ENCODE measurements around the gene BMP6.
"Not testable (repeated sequence)": the region's sequence is repeated elsewhere in the genome, so short reads cannot be mapped to it uniquely, and the experiment has no call there.

The BMP6 gene

DNA sequence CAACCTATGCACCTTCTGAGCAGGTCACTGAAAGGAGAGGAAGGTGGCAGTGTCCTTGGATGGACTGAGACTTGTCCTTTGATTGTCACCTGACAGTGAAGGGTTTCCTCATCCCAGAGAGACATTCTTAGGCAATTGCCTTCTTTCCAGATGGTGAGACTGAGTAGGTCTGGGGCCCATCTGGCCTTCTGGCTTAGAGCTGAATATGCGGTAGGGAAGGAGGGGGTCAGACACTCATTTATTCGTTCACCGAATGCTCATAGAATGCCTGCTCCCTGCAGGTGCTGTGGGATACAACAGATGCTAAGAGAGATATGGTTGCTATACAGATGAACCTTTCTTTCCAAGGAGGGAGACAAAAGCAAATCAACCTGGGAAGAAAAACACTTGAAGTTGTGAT, 76.8 kb downstream of the BMP6 start:
- DNase-seq = no peak

DNA sequence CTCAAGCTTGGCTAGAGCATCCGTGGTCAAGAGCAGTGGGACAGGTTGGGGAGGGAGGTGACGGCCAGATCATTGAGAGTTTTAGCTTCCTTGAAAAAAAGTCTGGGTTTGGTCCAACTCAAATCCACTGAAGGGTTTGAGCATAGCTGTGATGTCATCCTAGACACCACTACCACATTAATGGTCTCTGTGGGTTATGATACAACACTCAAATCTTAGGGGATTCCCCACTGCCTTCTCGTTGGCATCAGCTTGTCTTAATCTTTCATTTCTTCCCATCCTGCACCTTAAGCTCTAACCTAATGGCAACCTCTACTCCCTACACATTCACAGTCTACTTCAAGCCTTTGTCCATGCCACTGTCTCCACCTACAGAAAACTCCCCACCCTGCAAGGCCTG, 77.3 kb downstream of the BMP6 start:
- DNase-seq = no peak

DNA sequence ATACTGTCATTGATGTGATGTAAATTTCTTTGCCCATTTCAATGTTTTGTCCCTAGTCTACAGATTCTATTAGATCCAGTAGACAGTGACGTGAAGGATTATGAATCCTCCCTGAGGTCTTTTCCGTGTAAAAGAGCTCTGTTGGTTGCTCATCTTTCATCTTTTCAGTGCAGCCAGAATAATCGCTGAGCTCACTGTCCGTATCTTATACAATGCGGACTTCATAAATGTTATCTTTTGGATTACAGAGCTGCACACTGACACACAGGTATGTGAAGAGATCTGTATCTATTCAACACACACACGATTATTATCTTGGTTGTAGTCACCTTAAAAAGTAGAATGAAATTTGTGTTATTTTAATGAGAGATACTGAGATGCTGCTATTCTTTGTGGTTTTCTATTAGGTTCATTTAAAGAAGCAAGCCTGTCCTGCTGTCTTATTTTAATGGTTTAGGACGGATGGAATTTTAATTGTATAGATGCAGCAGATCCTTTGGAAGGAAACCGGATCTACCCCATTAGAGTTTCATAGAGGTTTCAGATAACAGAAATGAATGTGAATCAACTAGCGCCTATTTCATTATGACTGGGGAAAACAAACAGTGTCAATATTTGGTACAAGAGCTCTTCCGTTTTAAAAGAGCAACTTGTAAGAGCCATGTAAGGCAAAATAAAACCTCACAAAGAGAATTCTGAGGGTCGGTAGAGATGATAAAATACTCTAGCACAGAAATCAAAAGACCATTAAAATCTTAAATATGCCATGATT, 79.4 kb downstream of the BMP6 start:
- no peak for DNase-seq

DNA sequence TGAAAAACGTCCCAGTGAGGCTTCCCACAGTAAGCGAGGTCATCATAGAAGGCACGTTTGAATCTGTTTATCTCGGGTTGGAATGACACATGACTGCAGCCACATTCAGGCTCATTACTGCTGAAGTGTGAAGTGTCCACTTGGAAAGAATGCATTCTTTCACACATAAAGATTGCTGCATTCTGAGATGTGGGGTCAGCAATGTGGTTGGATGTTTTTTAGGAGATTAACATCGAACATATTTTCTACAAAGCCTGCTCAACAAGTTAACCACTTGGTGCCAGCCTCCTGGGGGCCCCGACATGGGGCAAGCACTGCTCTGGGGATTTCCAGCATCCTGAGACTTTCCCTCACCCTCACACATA, 79.9 kb downstream of the BMP6 start:
- no peak for DNase-seq

DNA sequence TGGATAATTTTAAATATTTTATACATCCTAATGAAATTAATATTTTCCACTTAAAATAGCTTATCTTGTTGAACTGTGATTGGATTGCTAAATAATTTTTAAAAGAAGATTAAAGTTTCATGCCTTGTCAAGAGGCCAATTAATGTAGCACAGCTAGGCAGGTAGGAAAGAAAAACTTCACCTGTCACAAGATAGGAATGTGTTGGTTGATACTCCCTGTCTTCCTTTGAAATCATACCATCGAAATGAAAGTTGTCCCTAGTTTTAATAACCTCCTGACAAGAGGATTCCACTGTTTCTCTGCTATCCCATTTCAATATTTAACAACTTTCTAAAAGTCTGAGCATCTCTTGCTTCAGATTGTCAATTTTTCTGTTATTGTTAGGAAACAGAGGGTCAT, 80.8 kb downstream of the BMP6 start:
- DNase-seq = no peak

DNA sequence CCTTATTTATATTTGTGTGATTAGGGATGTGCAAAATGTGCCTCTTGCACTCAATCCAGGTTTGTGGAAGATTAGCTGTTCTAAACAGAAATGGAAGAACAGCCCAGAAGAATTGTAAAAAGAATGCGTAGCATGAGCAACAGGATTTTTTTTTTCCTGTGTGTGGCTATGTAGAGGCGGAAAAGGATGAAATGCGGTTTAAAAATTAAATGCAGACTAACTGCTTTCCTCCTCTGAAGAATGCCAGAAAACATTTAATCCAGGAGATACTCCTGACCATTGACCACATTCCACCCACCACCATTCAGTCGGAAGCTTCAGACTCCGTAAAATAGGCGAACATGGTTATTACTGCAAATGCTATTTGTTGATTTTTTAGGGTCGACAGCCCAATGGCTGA, 83.4 kb downstream of the BMP6 start:
- DNase-seq = no peak

DNA sequence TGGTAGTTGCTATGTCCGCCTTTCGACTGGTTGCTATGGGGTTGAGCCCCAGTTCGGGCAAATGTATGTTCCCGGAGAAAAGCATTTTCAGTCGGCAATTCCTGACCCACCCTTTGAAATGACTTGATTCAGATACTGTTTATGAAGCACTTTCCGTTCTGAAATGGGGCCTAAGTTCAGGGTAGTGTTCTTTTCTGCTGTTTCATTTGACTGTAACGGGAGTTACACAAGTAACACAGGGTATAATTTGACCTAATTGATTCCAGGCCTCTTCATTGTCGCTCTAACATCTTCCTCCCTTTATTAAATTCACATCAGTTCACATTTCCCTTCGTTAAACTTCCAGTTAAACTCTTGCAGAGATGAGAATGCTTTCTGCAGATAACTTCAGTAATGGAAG, 85.5 kb downstream of the BMP6 start:
- DNase-seq = no peak

DNA sequence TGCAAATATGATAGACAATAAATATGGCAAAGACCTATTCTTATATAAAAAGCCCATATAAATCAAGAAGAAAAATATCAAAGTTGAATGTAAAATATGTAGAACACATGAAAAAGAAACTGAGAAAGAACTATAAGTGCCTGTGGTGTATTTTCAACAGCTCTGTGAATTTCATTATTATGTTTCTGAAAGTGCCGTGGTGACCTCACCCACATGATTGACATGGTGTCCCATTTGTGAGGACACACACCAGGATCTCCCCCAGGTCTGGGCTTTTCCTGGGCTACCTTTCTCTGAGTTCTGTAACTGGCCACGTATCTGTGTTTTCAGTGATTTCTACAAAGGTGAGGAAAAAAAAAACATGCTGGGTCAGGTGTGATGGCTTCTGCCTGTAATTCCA, 86.7 kb downstream of the BMP6 start:
- DNase-seq = no peak

DNA sequence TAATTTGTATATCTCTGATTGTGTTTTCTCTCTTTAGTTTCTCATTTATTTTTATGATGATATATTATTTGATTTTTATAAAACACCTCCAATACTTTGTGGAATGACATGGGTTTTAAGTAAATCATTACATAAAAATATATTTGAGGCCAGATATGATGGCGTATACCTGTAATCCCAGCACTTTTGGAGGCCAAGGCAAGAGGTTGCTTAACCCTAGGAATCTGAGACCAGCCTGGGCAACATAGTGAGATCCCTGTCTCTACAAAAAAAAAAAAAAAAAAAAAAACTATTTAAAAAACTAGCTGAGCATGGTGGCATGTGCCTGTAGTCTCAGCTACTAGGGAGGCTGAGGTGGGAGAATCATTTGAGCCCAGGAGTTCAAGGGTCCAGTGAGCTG, 87.3 kb downstream of the BMP6 start:
- DNase-seq = no peak

DNA sequence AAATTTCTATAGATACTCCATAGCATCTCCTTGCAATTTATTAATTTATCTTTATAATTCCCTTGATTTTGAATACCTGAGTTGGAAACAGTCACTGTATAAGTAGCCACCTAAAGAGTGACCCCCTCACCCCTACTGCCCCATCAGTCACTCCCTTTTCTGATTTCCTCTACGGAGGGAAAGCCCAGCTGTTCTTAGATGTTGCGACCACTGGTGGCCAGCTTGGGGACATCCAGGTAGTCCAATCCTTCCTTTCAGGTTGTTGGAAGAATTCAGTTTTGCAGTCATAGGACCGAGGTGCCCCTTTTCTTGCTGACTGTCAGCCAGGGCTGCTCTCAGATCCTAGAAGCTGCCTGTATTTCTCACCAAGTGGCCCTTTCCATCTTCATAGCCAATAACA, 87.8 kb downstream of the BMP6 start:
- DNase-seq = no peak

DNA sequence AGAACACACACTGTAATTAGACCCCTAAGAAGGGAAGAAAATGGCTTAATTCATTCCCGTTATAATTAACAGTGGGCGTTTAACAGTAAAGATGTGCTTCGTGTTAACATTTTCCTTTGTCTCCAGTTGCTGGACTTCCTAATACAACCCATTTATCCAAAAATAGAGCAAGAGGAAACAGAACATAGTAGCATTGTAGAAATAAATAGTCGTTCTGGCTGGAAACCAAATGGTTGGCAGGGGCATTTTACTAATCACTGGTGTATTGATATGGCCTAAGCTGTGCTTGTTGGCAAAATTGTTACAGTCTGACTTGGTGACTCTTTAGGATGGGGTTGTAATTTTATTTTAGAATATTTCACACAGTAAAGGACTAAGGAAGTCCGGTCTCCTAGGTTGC, 89.8 kb downstream of the BMP6 start:
- no peak for DNase-seq

DNA sequence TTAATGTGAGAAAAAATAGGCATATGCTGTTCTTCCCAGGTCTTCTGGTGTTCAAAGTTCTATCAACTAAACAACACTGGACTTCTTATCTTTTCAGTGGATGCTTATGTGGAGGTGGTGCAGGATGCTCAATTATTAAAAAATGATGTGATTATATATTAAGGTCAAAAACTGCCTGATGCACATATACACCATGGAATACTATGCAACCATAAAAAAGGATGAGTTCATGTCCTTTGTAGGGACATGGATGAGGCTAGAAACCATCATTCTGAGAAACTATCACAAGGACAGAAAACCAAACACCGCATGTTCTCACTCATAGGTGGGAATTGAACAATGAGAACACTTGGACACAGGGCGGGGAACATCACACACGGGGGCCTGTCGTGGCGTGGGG, 91.3 kb downstream of the BMP6 start:
- DNase-seq = not testable (repeated sequence)

DNA sequence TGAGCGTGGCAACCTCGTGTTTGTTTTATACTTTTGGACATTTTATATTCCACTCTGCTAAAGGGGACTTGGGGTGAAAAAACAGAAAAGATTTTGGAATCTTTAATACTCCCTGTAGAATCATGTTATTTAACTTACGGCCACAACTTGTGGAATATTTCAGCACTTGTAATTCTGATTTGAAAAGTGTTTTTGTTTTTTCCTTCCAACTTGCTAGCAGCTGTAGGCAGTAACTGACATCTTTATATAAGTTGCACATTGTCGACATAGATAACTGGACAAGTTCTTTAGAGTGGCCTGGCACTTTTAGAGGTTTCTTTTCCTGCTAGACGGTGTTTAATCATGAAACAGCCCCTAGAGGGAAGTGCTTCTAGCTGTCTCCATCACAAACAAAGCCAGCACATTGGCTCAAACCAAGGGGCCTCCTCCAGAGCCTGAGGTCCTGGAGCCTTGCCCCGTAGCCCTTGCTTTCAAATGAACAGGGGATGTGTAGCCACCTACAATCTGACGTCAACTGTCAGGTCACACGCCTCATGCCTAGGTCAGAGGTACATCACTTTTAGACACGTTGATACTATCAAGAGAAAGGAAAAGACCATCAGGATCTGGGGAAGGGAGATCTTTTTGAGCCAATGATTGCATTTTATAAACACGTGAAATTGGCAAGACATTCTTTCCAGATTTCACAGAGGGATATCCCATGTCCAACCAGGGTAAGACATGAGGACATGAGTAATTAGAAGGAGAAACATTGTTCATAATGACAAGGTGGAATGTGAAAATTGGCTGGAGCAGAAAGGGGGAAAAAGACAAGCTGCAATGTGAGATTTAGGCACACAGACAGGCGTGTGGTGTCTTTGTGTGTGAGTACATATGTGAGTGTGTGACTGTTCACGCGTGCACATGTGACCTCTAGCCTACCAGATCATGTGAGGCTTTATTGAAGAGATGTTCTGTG, 92.6 kb downstream of the BMP6 start:
- DNase-seq = no peak

DNA sequence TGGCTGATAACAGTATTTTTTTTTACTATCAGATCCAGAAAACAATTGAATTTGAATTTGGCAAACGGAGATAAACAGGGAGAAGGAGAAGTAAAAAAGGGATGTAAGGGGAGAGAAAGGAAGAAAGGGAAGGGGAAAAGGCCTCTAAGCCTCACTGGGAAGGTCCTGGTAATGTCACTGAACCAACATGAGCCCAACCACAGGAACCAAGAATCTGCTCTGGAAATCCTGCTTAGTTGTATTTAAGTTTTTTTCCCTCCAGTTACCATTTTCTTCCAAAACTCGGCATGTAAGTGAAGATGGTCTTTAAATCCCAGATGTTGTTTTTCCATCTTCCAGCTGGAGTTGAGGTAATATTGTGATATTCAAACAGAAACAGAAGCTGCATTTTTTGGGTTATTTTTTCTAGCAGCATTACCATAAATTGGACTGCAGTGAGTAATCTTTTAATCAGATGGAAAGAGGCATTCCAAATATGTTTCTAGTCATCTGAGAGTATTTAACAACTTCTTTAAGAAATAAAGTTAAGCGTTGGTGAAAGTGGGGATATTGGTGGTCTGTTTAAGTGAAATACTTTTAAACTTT, 93.6 kb downstream of the BMP6 start:
- DNase-seq = no peak

DNA sequence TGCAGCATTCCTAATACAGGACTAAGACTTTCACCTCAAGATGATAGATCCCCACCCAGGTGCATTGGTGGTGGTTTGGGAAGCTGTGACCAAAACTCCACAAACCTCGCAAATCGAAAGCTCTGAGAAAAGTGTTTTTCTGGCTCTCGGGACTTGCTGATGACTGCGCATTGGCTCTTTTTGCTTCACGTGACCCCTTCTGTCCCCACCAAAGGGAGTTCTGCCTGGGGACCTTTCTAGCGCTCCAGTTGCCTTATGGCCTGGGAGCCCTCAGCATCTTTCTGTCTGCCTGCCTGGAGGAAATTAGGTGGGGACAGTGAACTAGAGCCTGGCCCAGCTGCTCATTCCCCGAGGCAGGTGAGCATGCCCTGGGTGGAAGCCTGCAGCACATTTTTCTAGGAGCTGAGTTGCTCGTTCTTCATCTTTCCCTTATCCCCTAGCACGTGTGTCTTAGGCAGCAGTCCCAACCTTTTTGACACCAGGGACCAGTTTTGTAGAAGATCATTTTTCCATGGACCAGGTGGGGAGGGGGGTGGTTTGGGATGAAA, 94.5 kb downstream of the BMP6 start:
- no peak for DNase-seq

DNA sequence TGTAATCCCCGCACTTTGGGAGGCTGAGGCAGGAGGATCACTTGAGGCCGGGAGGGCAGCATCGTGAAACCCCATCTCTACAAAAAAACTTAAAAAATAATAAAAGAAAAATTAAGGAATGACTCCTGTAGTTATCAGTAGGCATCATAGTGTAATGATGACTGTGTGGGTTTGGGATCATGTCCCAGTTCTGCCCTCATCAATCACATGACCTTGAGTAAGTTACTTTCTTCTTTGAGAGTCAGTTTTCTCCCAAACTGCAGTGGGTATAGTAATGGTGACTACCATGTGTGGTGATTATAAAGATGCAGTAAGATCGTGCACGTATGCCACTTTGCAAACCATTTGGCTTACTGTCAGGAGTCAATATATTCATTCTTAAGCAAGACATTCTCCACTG, 95.5 kb downstream of the BMP6 start:
- DNase-seq = no peak

DNA sequence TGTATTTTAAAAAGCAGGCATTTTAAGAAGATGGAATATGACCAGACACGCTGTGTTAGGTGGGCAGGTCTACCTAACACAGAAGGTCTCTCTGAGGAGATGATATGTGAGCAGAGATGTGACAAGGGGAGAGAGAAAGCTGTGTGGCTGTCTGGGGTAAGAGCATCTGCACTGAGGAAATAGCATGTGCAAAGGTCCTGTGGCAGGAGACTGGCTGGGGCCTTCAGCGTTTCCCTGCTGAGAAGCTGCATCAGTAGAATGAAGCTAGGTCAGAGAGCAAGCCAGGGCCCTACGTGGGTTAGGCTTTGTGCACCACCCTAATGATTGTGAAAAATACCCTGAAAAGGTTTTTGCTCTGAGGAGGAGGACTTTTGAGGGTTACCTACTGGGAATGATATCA, 97.7 kb downstream of the BMP6 start:
- DNase-seq = no peak

DNA sequence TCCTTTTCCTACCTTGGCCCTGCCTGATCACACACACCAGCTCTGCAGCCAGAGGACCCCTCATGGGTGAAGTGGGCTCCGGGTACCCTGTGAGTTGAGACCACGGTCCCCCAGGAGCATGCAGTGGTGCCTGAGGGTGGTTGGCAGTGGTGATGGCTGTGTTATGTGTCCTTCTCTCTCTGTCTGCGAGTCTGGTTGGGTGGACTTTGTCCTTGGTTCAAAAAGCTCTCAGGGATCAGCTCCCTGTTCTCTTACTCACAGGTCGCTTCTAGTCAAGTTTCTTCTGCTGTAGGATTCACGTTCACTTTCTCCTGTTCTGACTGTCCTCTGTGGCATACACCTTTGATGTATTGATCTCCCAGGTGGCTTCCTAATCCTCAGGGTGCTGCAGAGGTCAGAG, 100.1 kb downstream of the BMP6 start:
- no peak for DNase-seq

DNA sequence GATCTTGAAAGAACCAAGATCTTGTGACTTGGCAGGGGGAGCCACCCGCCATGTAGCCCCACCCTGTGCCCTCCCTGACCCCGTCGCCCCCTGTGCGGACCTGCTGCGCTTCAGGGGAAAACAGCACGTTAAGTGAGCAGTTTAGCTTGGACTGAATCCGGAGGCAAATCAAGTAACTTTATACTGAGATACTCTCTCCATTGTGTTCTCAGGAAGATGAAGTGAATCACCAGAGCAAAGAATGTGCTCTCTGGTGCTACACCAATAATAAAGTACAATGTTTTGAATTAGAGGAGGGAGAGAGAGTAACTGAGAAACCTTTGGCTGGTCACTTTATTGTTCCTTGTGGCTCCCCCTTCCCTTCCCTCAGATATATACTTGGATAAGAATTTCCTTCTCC, 101.2 kb downstream of the BMP6 start:
- DNase-seq = no peak

DNA sequence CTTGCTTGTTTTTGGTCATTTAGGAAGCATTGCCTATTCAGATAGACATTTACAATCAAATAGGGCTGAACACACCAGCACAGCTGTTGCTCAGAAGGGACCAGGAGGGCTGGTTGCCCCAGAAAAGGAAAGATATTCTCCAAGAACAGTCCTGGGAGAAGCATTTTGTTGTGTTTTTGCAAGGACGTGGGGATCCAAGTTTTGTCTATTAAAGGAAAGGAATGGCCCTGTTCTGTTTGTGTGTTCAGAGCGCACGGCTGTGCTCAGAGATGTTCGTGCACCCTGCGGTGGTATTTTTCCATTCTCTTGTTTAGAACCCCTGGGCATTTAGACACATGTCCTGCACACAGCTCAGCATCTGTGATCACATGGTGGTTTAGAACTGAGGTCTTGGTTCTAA, 102.2 kb downstream of the BMP6 start:
- DNase-seq = no peak

DNA sequence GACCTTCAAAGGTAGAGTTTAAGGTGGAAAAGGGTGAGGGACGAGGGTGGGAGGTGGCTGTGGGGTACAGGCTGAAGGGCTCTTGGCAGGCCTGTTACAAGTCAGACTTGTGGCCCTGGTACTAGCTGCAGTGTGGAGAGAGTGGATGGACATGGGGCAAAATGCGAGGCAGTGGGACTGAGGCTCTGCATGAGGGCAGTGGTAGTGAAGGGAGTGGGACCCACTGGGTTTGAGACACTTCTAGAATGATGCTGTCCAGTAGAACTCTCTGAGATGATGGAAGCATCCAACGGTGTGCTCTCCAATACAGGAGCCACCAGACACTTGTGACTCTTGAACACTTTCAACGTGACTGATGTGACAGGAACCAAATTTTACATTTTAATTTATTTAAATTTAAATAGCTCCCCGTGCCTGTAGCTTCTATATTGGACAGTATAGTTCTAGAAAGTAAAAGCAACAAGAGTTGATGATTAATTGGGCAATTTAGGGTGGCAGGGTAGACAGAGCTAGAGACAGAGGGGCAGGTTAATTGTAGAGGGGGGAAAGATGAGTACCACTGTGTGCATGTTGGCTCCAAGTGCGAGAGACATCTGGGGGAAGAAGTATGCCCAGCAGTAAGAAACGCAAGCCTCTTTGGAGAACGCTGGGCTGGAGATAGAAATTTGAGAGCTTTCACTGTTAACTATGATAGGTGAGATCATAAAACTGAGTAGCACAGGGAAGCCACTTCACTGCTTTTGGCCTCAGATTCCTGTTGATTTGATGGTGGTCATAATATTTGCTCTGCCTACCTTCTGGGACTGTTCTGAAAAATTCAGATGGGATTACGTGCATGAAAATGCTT, 107.2 kb downstream of the BMP6 start:
- no peak for DNase-seq

DNA sequence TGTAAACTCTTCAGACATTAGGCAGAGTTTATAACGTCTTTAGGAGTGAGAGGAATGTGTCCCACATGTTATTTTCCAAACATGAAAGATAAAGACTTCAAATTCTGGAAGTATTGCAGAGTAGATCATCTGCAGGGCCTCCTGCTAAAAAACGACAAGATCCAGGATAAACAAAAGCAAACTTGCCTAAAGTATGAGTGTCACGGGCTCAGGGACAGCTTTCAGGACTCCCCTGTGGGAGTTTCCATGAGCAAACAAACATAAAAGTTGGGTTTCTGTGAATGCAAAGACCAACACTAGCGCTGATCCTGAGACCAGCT, 107.8 kb downstream of the BMP6 start:
- no peak for DNase-seq

Data from stimulated activated CD4-positive, alpha-beta T cell treated with anti-CD3 and anti-CD28 coated beads, Interleukin-4, amount 100 ng/mL, for 24 hours (primary cell).